Activated CD4-positive, alpha-beta memory T cell treated with anti-CD3 and anti-CD28 coated beads for 36 hours (primary cell): ENCODE data around the gene COQ9. TPM values are rescaled to one million over a fixed set of nuclear protein-coding genes. Genes with fewer than 3 reads are reported as not detected.

Source experiments
- CTCF ChIA-PET: fragments of 350-600 bp; sonication (Branson Sonifier 250); formaldehyde crosslinking; loops from one replicate; lab custom pipeline; 2021; ENCODE audit warnings: antibody characterized with exemption, inconsistent platforms; lab: Charles Lee
- POLR2A ChIA-PET: fragments of 350-600 bp; sonication (Branson Sonifier 250); formaldehyde crosslinking; loops from one replicate; lab custom pipeline; 2021; ENCODE audit warnings: antibody characterized with exemption; lab: Charles Lee
- DNase-seq: peaks from one replicate; pipeline ENCODE4 v3.0.0-alpha.2; 2020
- H3K27ac Mint-ChIP-seq: one replicate; pipeline ENCODE4 v1.8.0; 2021; ENCODE audit warnings: mixed read lengths
- H3K27me3 Mint-ChIP-seq: one replicate; pipeline ENCODE4 v1.8.0; 2021; ENCODE audit warnings: mixed read lengths
- H3K36me3 Mint-ChIP-seq: one replicate; pipeline ENCODE4 v1.8.0; 2021; ENCODE audit warnings: mixed read lengths
- H3K4me1 Mint-ChIP-seq: one replicate; pipeline ENCODE4 v1.8.0; 2021; ENCODE audit warnings: low read depth, mixed read lengths
- H3K4me3 Mint-ChIP-seq: one replicate; pipeline ENCODE4 v1.8.0; 2021; ENCODE audit warnings: mild to moderate bottlenecking, mixed read lengths
- H3K9me3 Mint-ChIP-seq: one replicate; pipeline ENCODE4 v1.8.0; 2021; ENCODE audit warnings: mixed read lengths
- intact Hi-C: fragments of 100-400 bp; cut with micrococcal nuclease; formaldehyde crosslinking; loops from one replicate; pipeline ENCODE4 v1.15.1; 2023
- total RNA-seq, 2 experiments: library from RNA; stranded (reverse); gene quantifications; one replicate each; pipeline ENCODE4 v1.2.3, GENCODE V29; 2021

Gene COQ9
- total RNA-seq, 2 experiments from 2014 or later, result 29.8 to 33.0 TPM

GRCh38 chr16:57462209-57462977 is 15.1 kb downstream of the COQ9 start, which contains the start of gene POLR2C:
TSS of gene POLR2C (plus strand) at chr16:57462679. CDS start at chr16:57462725, 46 bp downstream.
- Mint-ChIP-seq H3K4me1 (peaks cover 34% of the 10 kb centered on the region), H3K9me3 (no peaks in the 10 kb centered on the region), H3K27ac (peak within 1 kb of the TSS; percentile 98), H3K27me3 (no peaks in the 10 kb centered on the region), H3K4me3 (peak within 1 kb of the TSS; percentile 100), H3K36me3 (peaks cover 22% of the 10 kb centered on the region)
- intact Hi-C loops, result loop anchor here (1.0 to 5.0 kb wide), 5 partner anchors 14 to 275 kb away; partner anchors contain the start of genes CCDC102A, CIAPIN1, COQ9 and KATNB1
- ChIA-PET POLR2A (interaction anchor here (0.6 to 2.9 kb wide), 12 partner anchors 9 to 277 kb away, joined by 3 to 26 read pairs (median 4); partner anchors contain the start of genes ARL2BP, CCDC102A, CIAPIN1 and COQ9), CTCF (interaction anchor here (0.5 to 3.7 kb wide), 25 partner anchors 9 to 163 kb away, joined by 3 to 51 read pairs (median 5); partner anchors contain the start of genes ADGRG5, CIAPIN1, COQ9 and DOK4)
- peak; percentile 95 for DNase-seq

GRCh38 chr16:57462978-57463362 is 15.7 kb downstream of the COQ9 start:
- Mint-ChIP-seq H3K27me3 (no peaks in the 10 kb centered on the region), H3K9me3 (no peaks in the 10 kb centered on the region), H3K4me1 (peaks cover 34% of the 10 kb centered on the region), H3K27ac (peak overlapping the region; percentile 98), H3K4me3 (peak overlapping the region; percentile 100), H3K36me3 (peaks cover 22% of the 10 kb centered on the region)
- POLR2A ChIA-PET, result interaction anchor here (0.6 to 2.9 kb wide), 11 partner anchors 8 to 218 kb away, joined by 3 to 26 read pairs (median 4); partner anchors contain the start of genes ARL2BP, CCDC102A, CIAPIN1 and COQ9
- DNase-seq, result peak; percentile 27
- CTCF ChIA-PET, result interaction anchor here (1.1 to 3.7 kb wide), 20 partner anchors 8 to 163 kb away, joined by 3 to 51 read pairs (median 6); partner anchors contain the start of genes ADGRG5, CIAPIN1, COQ9 and DOK4
- intact Hi-C loops, result loop anchor here (1.0 to 5.0 kb wide), 5 partner anchors 13 to 274 kb away; partner anchors contain the start of genes CCDC102A, CIAPIN1, COQ9 and KATNB1

- H3K27ac Mint-ChIP-seq, result peak overlapping the region; percentile 14
- ChIA-PET CTCF (interaction anchor here (0.9 to 3.7 kb wide), 4 partner anchors 11 to 56 kb away, joined by 4 to 51 read pairs (median 8); partner anchors contain the start of genes CIAPIN1 and COQ9), POLR2A (interaction anchor here (0.6 to 1.4 kb wide), 2 partner anchors 10 to 75 kb away, joined by 3 to 4 read pairs; no protein-coding TSS in a partner anchor)
- H3K9me3 Mint-ChIP-seq, result no peaks in the 10 kb centered on the region
- DNase-seq, result no peak
- H3K27me3 Mint-ChIP-seq, result no peaks in the 10 kb centered on the region
- peaks cover 37% of the 10 kb centered on the region for H3K4me1 Mint-ChIP-seq
- H3K36me3 Mint-ChIP-seq, result peaks cover 29% of the 10 kb centered on the region
- intact Hi-C loops, result loop anchor here (5.0 kb wide), 2 partner anchors 162 to 273 kb away; partner anchors contain the start of gene KATNB1
- H3K4me3 Mint-ChIP-seq, result no peak overlapping the region
These were observed 17.2 kb downstream of the COQ9 start for GRCh38 chr16:57464523-57464922.

DNA sequence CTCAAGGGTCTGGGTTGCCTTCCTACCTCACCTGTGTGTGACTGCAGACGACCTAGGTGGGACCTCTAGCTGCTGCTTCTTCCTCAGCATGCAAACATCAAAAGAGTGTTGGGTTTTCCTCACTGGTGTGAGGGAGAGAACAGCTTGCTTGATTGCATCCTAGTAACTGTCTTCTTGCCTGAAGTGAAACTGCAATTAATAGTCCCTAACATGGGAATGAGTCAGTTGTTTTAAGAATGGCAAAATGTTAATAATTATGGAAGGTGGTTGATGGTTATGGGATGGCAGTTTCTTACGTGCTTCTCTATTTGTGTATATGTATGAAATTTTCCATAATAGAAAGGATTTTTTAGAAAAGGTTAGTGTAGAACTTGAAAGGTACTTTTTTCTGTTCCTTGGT is 21.1 kb downstream of the COQ9 start:
- intact Hi-C loops, result no loop called here
- Mint-ChIP-seq H3K4me1 (peaks cover 32% of the 10 kb centered on the region), H3K9me3 (no peaks in the 10 kb centered on the region), H3K4me3 (no peak overlapping the region), H3K27me3 (no peaks in the 10 kb centered on the region), H3K27ac (no peak overlapping the region), H3K36me3 (peaks cover 37% of the 10 kb centered on the region)
- ChIA-PET POLR2A (interaction anchor here (0.7 kb wide), 1 partner anchor 17 kb away, joined by 3 read pairs; no protein-coding TSS in a partner anchor), CTCF (no interaction called here)
- DNase-seq, result no peak

DNA sequence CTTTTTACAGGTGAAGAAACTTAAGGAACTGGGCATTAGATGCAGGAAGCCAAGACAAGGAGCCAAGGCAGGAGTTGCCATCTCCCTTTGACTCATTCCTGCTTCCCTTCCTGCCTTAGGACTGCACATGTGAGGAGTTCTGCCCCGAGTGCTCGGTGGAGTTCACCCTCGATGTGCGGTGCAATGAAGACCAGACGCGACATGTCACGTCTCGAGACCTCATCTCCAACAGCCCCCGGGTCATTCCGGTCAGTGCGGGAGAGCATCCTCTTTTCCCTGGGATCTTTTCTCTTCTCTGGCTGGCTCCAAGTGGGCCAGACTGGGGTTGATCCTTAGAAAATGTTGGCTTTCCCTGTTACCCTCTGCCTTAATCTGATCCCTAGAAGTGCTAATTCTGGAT is 21.8 kb downstream of the COQ9 start:
- ChIA-PET POLR2A (no interaction called here), CTCF (no interaction called here)
- Mint-ChIP-seq H3K27me3 (no peaks in the 10 kb centered on the region), H3K4me3 (no peak overlapping the region), H3K9me3 (no peaks in the 10 kb centered on the region), H3K4me1 (peaks cover 25% of the 10 kb centered on the region), H3K36me3 (peaks cover 34% of the 10 kb centered on the region), H3K27ac (no peak overlapping the region)
- no peak for DNase-seq
- intact Hi-C loops, result no loop called here

DNA sequence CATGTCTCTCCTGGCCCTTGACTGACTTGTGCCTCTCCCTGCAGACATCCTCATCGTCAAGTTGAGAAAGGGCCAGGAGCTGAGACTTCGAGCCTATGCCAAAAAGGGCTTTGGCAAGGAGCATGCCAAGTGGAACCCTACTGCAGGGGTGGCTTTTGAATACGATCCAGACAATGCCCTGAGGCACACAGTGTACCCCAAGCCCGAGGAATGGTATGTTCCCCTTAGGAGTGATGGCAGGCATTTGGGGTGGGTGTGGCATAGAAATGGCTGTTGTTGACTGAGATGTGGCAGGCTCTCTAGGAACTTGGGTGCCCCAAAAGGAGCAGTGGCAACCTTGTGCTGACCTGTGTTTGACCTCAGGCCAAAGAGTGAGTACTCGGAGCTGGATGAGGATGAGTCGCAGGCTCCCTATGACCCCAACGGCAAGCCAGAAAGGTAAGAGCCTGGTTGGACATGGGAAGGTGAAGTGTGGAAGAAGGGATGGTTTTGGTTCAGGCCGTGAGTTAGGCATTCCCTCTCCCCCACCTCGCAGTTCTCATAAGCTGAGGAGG is 22.7 kb downstream of the COQ9 start:
- CTCF ChIA-PET, result no interaction called here
- intact Hi-C loops, result no loop called here
- POLR2A ChIA-PET, result no interaction called here
- peaks cover 29% of the 10 kb centered on the region for H3K36me3 Mint-ChIP-seq
- no peaks in the 10 kb centered on the region for H3K9me3 Mint-ChIP-seq
- no peak for DNase-seq
- peaks cover 16% of the 10 kb centered on the region for H3K4me1 Mint-ChIP-seq
- H3K4me3 Mint-ChIP-seq, result no peak overlapping the region
- H3K27ac Mint-ChIP-seq, result no peak overlapping the region
- H3K27me3 Mint-ChIP-seq, result no peaks in the 10 kb centered on the region

GRCh38 chr16:57470711-57471110 is 23.4 kb downstream of the COQ9 start:
- Mint-ChIP-seq H3K36me3 (peaks cover 28% of the 10 kb centered on the region), H3K4me1 (peaks cover 16% of the 10 kb centered on the region), H3K27ac (no peak overlapping the region), H3K4me3 (no peak overlapping the region), H3K9me3 (no peaks in the 10 kb centered on the region), H3K27me3 (no peaks in the 10 kb centered on the region)
- ChIA-PET CTCF (interaction anchor here (0.9 to 1.6 kb wide), 2 partner anchors 8 to 49 kb away, joined by 3 to 8 read pairs; partner anchors contain the start of gene POLR2C), POLR2A (interaction anchor here (1.0 kb wide), 1 partner anchor 8 kb away, joined by 6 read pairs; the partner anchor contains the start of gene POLR2C)
- DNase-seq, result no peak
- intact Hi-C loops, result no loop called here

- intact Hi-C loops, result no loop called here
- ChIA-PET POLR2A (interaction anchor here (1.0 kb wide), 1 partner anchor 9 kb away, joined by 6 read pairs; the partner anchor contains the start of gene POLR2C), CTCF (interaction anchor here (0.9 to 1.6 kb wide), 2 partner anchors 9 to 49 kb away, joined by 3 to 8 read pairs; partner anchors contain the start of gene POLR2C)
- no peaks in the 10 kb centered on the region for H3K9me3 Mint-ChIP-seq
- no peak for DNase-seq
- H3K4me3 Mint-ChIP-seq, result no peak overlapping the region
- H3K27me3 Mint-ChIP-seq, result no peaks in the 10 kb centered on the region
- peaks cover 16% of the 10 kb centered on the region for H3K4me1 Mint-ChIP-seq
- H3K36me3 Mint-ChIP-seq, result peaks cover 26% of the 10 kb centered on the region
- no peak overlapping the region for H3K27ac Mint-ChIP-seq
These were observed 23.9 kb downstream of the COQ9 start for GRCh38 chr16:57471209-57471608.

GRCh38 chr16:57471852-57472664 is 24.8 kb downstream of the COQ9 start:
- ChIA-PET POLR2A (no interaction called here), CTCF (interaction anchor here (0.9 to 4.7 kb wide), 3 partner anchors 10 to 48 kb away, joined by 3 to 26 read pairs (median 8); partner anchors contain the start of gene POLR2C)
- H3K36me3 Mint-ChIP-seq, result peaks cover 23% of the 10 kb centered on the region
- peak overlapping the region; percentile 56 for H3K27ac Mint-ChIP-seq
- H3K4me3 Mint-ChIP-seq, result no peak overlapping the region
- intact Hi-C loops, result no loop called here
- H3K9me3 Mint-ChIP-seq, result no peaks in the 10 kb centered on the region
- no peak for DNase-seq
- H3K27me3 Mint-ChIP-seq, result no peaks in the 10 kb centered on the region
- H3K4me1 Mint-ChIP-seq, result peaks cover 17% of the 10 kb centered on the region

DNA sequence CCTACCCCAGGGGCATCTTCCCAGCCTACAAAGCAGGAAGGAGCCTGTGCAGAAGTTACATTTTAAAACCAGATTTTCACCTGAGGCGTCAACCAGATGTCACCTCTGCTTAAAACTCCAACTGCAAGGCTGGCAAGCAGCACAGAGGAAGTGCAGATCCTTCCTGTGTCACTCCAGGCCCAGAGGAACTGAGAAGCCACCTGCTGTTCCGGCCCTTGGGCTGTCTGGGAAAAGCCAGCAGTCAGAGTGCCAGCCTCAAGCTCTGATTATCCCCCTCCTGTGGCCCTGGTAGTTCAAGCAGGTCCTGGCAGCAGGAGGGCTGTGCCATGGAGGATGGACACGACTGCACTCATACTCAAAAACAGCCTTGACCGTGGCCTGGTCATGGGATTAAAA is 25.4 kb downstream of the COQ9 start:
- no peak for DNase-seq
- Mint-ChIP-seq H3K4me1 (peaks cover 17% of the 10 kb centered on the region), H3K36me3 (peaks cover 23% of the 10 kb centered on the region), H3K9me3 (no peaks in the 10 kb centered on the region), H3K27ac (no peak overlapping the region), H3K27me3 (no peaks in the 10 kb centered on the region), H3K4me3 (no peak overlapping the region)
- intact Hi-C loops, result no loop called here
- POLR2A ChIA-PET, result no interaction called here
- CTCF ChIA-PET, result interaction anchor here (4.7 to 4.9 kb wide), 2 partner anchors 11 to 47 kb away, joined by 26 to 39 read pairs; partner anchors contain the start of gene POLR2C
